ENCODE results near the gene AKR1C1.
"Not testable (repeated sequence)": the region's sequence is repeated elsewhere in the genome, so short reads cannot be mapped to it uniquely, and the experiment has no call there.

The AKR1C1 gene

GRCh38 chr10:4947039-4947634 lies 16.1 kb upstream of the AKR1C1 start:
- H3K9me3 ChIP-seq (ENCODE audit: control insufficient read depth in 2 of 2, low read length in 2 of 2) = no peaks in the 10 kb centered on the region
- H3K27ac ChIP-seq (ENCODE audit: low read depth in 2 of 2, low read length in 2 of 2) = peak overlapping the region in 1 of 2 donors; percentile 18
- peaks cover 0 to 5% of the 10 kb centered on the region in 2 donors for H3K4me1 ChIP-seq (ENCODE audit: control insufficient read depth in 2 of 2, insufficient read depth in 2 of 2, low read length in 2 of 2)
- no peaks in the 10 kb centered on the region for H3K36me3 ChIP-seq (ENCODE audit: control insufficient read depth in 2 of 2, insufficient read depth in 2 of 2, low read length in 2 of 2)
- H3K4me3 ChIP-seq (ENCODE audit: low read length in 2 of 2) = no peak overlapping the region
- H3K27me3 ChIP-seq (ENCODE audit: control insufficient read depth in 2 of 2, insufficient read depth in 2 of 2, low read length in 2 of 2) = no peaks in the 10 kb centered on the region
- H3K9ac ChIP-seq (ENCODE audit: low read depth in 1 of 2, low read length in 2 of 2) = no peak overlapping the region

- Histone ChIP-seq H3K9me3 (ENCODE audit: control insufficient read depth in 2 of 2, low read length in 2 of 2) (no peaks in the 10 kb centered on the region), H3K36me3 (ENCODE audit: control insufficient read depth in 2 of 2, insufficient read depth in 2 of 2, low read length in 2 of 2) (no peaks in the 10 kb centered on the region), H3K27me3 (ENCODE audit: control insufficient read depth in 2 of 2, insufficient read depth in 2 of 2, low read length in 2 of 2) (no peaks in the 10 kb centered on the region), H3K27ac (ENCODE audit: low read depth in 2 of 2, low read length in 2 of 2) (peak overlapping the region in 1 of 2 donors; percentile 51), H3K4me1 (ENCODE audit: control insufficient read depth in 2 of 2, insufficient read depth in 2 of 2, low read length in 2 of 2) (peaks cover 0 to 5% of the 10 kb centered on the region in 2 donors), H3K9ac (ENCODE audit: low read depth in 1 of 2, low read length in 2 of 2) (no peak overlapping the region), H3K4me3 (ENCODE audit: low read length in 2 of 2) (no peak overlapping the region)
Measured at GRCh38 chr10:4947635-4948596, 15.3 kb upstream of the AKR1C1 start.

GRCh38 chr10:4951512-4952162 lies 11.6 kb upstream of the AKR1C1 start:
- H3K36me3 ChIP-seq (ENCODE audit: control insufficient read depth in 2 of 2, insufficient read depth in 2 of 2, low read length in 2 of 2); H3K9me3 ChIP-seq (ENCODE audit: control insufficient read depth in 2 of 2, low read length in 2 of 2); H3K4me3 ChIP-seq (ENCODE audit: low read length in 2 of 2); H3K4me1 ChIP-seq (ENCODE audit: control insufficient read depth in 2 of 2, insufficient read depth in 2 of 2, low read length in 2 of 2); H3K9ac ChIP-seq (ENCODE audit: low read depth in 1 of 2, low read length in 2 of 2); H3K27me3 ChIP-seq (ENCODE audit: control insufficient read depth in 2 of 2, insufficient read depth in 2 of 2, low read length in 2 of 2); H3K27ac ChIP-seq (ENCODE audit: low read depth in 2 of 2, low read length in 2 of 2): not testable (repeated sequence)

GRCh38 chr10:4953405-4953804 lies 9.8 kb upstream of the AKR1C1 start:
- H3K9ac ChIP-seq (ENCODE audit: low read depth in 1 of 2, low read length in 2 of 2) = no peak overlapping the region
- no peaks in the 10 kb centered on the region for H3K9me3 ChIP-seq (ENCODE audit: control insufficient read depth in 2 of 2, low read length in 2 of 2)
- H3K27ac ChIP-seq (ENCODE audit: low read depth in 2 of 2, low read length in 2 of 2) = no peak overlapping the region
- H3K27me3 ChIP-seq (ENCODE audit: control insufficient read depth in 2 of 2, insufficient read depth in 2 of 2, low read length in 2 of 2) = no peaks in the 10 kb centered on the region
- H3K4me1 ChIP-seq (ENCODE audit: control insufficient read depth in 2 of 2, insufficient read depth in 2 of 2, low read length in 2 of 2) = no peaks in the 10 kb centered on the region
- no peaks in the 10 kb centered on the region for H3K36me3 ChIP-seq (ENCODE audit: control insufficient read depth in 2 of 2, insufficient read depth in 2 of 2, low read length in 2 of 2)
- H3K4me3 ChIP-seq (ENCODE audit: low read length in 2 of 2) = no peak overlapping the region

- H3K4me3 ChIP-seq (ENCODE audit: low read length in 2 of 2); H3K4me1 ChIP-seq (ENCODE audit: control insufficient read depth in 2 of 2, insufficient read depth in 2 of 2, low read length in 2 of 2); H3K27ac ChIP-seq (ENCODE audit: low read depth in 2 of 2, low read length in 2 of 2); H3K9ac ChIP-seq (ENCODE audit: low read depth in 1 of 2, low read length in 2 of 2); H3K36me3 ChIP-seq (ENCODE audit: control insufficient read depth in 2 of 2, insufficient read depth in 2 of 2, low read length in 2 of 2); H3K9me3 ChIP-seq (ENCODE audit: control insufficient read depth in 2 of 2, low read length in 2 of 2); H3K27me3 ChIP-seq (ENCODE audit: control insufficient read depth in 2 of 2, insufficient read depth in 2 of 2, low read length in 2 of 2): not testable (repeated sequence)
Measured at GRCh38 chr10:4956088-4956487, 7.1 kb upstream of the AKR1C1 start.

GRCh38 chr10:4956955-4957645 lies 6.1 kb upstream of the AKR1C1 start:
- not testable (repeated sequence) for H3K27ac ChIP-seq (ENCODE audit: low read depth in 2 of 2, low read length in 2 of 2); H3K4me3 ChIP-seq (ENCODE audit: low read length in 2 of 2); H3K9me3 ChIP-seq (ENCODE audit: control insufficient read depth in 2 of 2, low read length in 2 of 2); H3K36me3 ChIP-seq (ENCODE audit: control insufficient read depth in 2 of 2, insufficient read depth in 2 of 2, low read length in 2 of 2); H3K27me3 ChIP-seq (ENCODE audit: control insufficient read depth in 2 of 2, insufficient read depth in 2 of 2, low read length in 2 of 2); H3K4me1 ChIP-seq (ENCODE audit: control insufficient read depth in 2 of 2, insufficient read depth in 2 of 2, low read length in 2 of 2); H3K9ac ChIP-seq (ENCODE audit: low read depth in 1 of 2, low read length in 2 of 2)

- H3K9ac ChIP-seq (ENCODE audit: low read depth in 1 of 2, low read length in 2 of 2); H3K36me3 ChIP-seq (ENCODE audit: control insufficient read depth in 2 of 2, insufficient read depth in 2 of 2, low read length in 2 of 2); H3K4me1 ChIP-seq (ENCODE audit: control insufficient read depth in 2 of 2, insufficient read depth in 2 of 2, low read length in 2 of 2); H3K9me3 ChIP-seq (ENCODE audit: control insufficient read depth in 2 of 2, low read length in 2 of 2); H3K27me3 ChIP-seq (ENCODE audit: control insufficient read depth in 2 of 2, insufficient read depth in 2 of 2, low read length in 2 of 2); H3K27ac ChIP-seq (ENCODE audit: low read depth in 2 of 2, low read length in 2 of 2); H3K4me3 ChIP-seq (ENCODE audit: low read length in 2 of 2): not testable (repeated sequence)
Measured at GRCh38 chr10:4961558-4961957, 1.7 kb upstream of the AKR1C1 start.

- H3K9me3 ChIP-seq (ENCODE audit: control insufficient read depth in 2 of 2, low read length in 2 of 2); H3K36me3 ChIP-seq (ENCODE audit: control insufficient read depth in 2 of 2, insufficient read depth in 2 of 2, low read length in 2 of 2); H3K4me3 ChIP-seq (ENCODE audit: low read length in 2 of 2); H3K4me1 ChIP-seq (ENCODE audit: control insufficient read depth in 2 of 2, insufficient read depth in 2 of 2, low read length in 2 of 2); H3K27me3 ChIP-seq (ENCODE audit: control insufficient read depth in 2 of 2, insufficient read depth in 2 of 2, low read length in 2 of 2); H3K27ac ChIP-seq (ENCODE audit: low read depth in 2 of 2, low read length in 2 of 2); H3K9ac ChIP-seq (ENCODE audit: low read depth in 1 of 2, low read length in 2 of 2): not testable (repeated sequence)
Measured at GRCh38 chr10:4962308-4962707, 907 bp upstream of the AKR1C1 start.

GRCh38 chr10:4963815-4964154 lies 570 bp downstream of the AKR1C1 start:
- not testable (repeated sequence) for H3K36me3 ChIP-seq (ENCODE audit: control insufficient read depth in 2 of 2, insufficient read depth in 2 of 2, low read length in 2 of 2); H3K9me3 ChIP-seq (ENCODE audit: control insufficient read depth in 2 of 2, low read length in 2 of 2); H3K4me3 ChIP-seq (ENCODE audit: low read length in 2 of 2); H3K27me3 ChIP-seq (ENCODE audit: control insufficient read depth in 2 of 2, insufficient read depth in 2 of 2, low read length in 2 of 2); H3K9ac ChIP-seq (ENCODE audit: low read depth in 1 of 2, low read length in 2 of 2); H3K4me1 ChIP-seq (ENCODE audit: control insufficient read depth in 2 of 2, insufficient read depth in 2 of 2, low read length in 2 of 2); H3K27ac ChIP-seq (ENCODE audit: low read depth in 2 of 2, low read length in 2 of 2)

- H3K36me3 ChIP-seq (ENCODE audit: control insufficient read depth in 2 of 2, insufficient read depth in 2 of 2, low read length in 2 of 2); H3K27ac ChIP-seq (ENCODE audit: low read depth in 2 of 2, low read length in 2 of 2); H3K9me3 ChIP-seq (ENCODE audit: control insufficient read depth in 2 of 2, low read length in 2 of 2); H3K4me1 ChIP-seq (ENCODE audit: control insufficient read depth in 2 of 2, insufficient read depth in 2 of 2, low read length in 2 of 2); H3K27me3 ChIP-seq (ENCODE audit: control insufficient read depth in 2 of 2, insufficient read depth in 2 of 2, low read length in 2 of 2); H3K9ac ChIP-seq (ENCODE audit: low read depth in 1 of 2, low read length in 2 of 2); H3K4me3 ChIP-seq (ENCODE audit: low read length in 2 of 2): not testable (repeated sequence)
Measured at GRCh38 chr10:4965763-4966162, 2.5 kb downstream of the AKR1C1 start.
